Vagina (tissue), 2 donors: Measurements from ENCODE around the gene S100Z. TPM values are rescaled to one million over a fixed set of nuclear protein-coding genes. Genes with fewer than 3 reads are reported as not detected.

Experiments
- DNase-seq, 2 donors: peaks; one replicate each; pipeline ENCODE4 v3.0.0-alpha.2; 2017; ENCODE audit errors: extremely low spot score in 2 of 2
- H3K27ac ChIP-seq: fragments of 200-600 bp; sonication (generic); one replicate; pipeline ENCODE4 v1.5.1; 2019
- H3K27me3 ChIP-seq: fragments of 200-600 bp; sonication (generic); one replicate; pipeline ENCODE4 v1.5.1; 2019
- H3K36me3 ChIP-seq, 2 donors: fragments of 200-600 bp; sonication (generic); one replicate each; pipeline ENCODE4 v1.5.1; 2017 to 2019
- H3K4me1 ChIP-seq: fragments of 200-600 bp; sonication (generic); one replicate; pipeline ENCODE4 v1.5.1; 2019
- H3K4me3 ChIP-seq, 2 donors: fragments of 200-600 bp; sonication (generic); 1 replicate in 1 of 2; 2 replicates in 1 of 2; pipeline ENCODE4 v1.5.1; 2016 to 2019
- H3K9me3 ChIP-seq: fragments of 200-600 bp; sonication (generic); one replicate; pipeline ENCODE4 v1.5.1; 2019
- POLR2A ChIP-seq, 2 donors: fragments of 450-650 bp; IDR thresholded peaks; one replicate each; pipeline ENCODE4 v1.6.1; 2017; ENCODE audit warnings: antibody characterized with exemption in 2 of 2, mild to moderate bottlenecking in 2 of 2, moderate library complexity in 2 of 2
- POLR2AphosphoS5 ChIP-seq, 2 donors: sonication (generic); formaldehyde crosslinking; IDR thresholded peaks; one replicate each; pipeline ENCODE4 v1.9.0; 2017; ENCODE audit warnings: antibody characterized with exemption in 2 of 2, mild to moderate bottlenecking in 2 of 2, low read depth in 1 of 2; ENCODE audit not compliant: insufficient read depth in 1 of 2
- intact Hi-C: fragments of 100-400 bp; cut with DNase I; formaldehyde crosslinking; loops from one replicate; pipeline ENCODE4 v1.15.1; 2023
- total RNA-seq: library from RNA; depleted of rRNA; stranded (reverse); fragments of >200 nt; gene quantifications from one replicate; pipeline ENCODE4 v1.2.3, GENCODE V29; 2016
- TF ChIP-seq, protein P1 (sequence below), 3 experiments: fragments of 450-650 bp in 2 of 3; fragments of 200-600 bp in 1 of 3; sonication (generic) in 1 of 3; IDR thresholded peaks; one replicate each; pipeline ENCODE4 v1.5.1; 2017 to 2019; ENCODE audit warnings: antibody characterized with exemption in 3 of 3, mild to moderate bottlenecking in 2 of 3, moderate library complexity in 2 of 3

The S100Z gene
- total RNA-seq, 1 donor from 2014 or later, result not detected

DNA sequence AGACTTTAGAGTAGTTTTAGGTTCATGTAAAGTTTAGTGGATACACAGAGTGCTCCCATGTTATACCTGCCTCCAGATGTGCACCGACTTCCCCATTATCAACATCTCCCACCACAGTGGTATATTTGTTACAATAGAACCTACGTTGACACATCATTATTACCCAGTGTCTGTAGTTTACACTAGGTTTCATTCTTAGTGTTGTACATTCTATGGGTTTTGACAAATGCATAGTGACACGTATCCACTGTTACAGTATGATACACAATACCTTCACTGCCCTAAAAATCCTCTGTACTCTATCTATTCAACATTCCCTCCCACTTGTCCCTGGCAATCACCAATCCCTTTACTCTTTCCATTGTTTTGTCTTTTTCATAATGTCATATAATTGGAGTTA lies 68.7 kb downstream of the S100Z start:
- H3K27ac ChIP-seq, result no peak overlapping the region
- TF ChIP-seq POLR2A (IDR thresholded peaks at IDR 0.05), result no peak
- TF ChIP-seq POLR2AphosphoS5 (IDR thresholded peaks at IDR 0.05; ENCODE audit: insufficient read depth in 1 of 2, low read depth in 1 of 2), result no peak
- TF ChIP-seq, protein P1, sequence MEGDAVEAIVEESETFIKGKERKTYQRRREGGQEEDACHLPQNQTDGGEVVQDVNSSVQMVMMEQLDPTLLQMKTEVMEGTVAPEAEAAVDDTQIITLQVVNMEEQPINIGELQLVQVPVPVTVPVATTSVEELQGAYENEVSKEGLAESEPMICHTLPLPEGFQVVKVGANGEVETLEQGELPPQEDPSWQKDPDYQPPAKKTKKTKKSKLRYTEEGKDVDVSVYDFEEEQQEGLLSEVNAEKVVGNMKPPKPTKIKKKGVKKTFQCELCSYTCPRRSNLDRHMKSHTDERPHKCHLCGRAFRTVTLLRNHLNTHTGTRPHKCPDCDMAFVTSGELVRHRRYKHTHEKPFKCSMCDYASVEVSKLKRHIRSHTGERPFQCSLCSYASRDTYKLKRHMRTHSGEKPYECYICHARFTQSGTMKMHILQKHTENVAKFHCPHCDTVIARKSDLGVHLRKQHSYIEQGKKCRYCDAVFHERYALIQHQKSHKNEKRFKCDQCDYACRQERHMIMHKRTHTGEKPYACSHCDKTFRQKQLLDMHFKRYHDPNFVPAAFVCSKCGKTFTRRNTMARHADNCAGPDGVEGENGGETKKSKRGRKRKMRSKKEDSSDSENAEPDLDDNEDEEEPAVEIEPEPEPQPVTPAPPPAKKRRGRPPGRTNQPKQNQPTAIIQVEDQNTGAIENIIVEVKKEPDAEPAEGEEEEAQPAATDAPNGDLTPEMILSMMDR (IDR thresholded peaks at IDR 0.05), result no peak
- DNase-seq, result no peak
- no peaks in the 10 kb centered on the region for H3K36me3 ChIP-seq
- H3K4me1 ChIP-seq, result no peaks in the 10 kb centered on the region
- no peaks in the 10 kb centered on the region for H3K27me3 ChIP-seq
- H3K4me3 ChIP-seq, result no peak overlapping the region
- intact Hi-C loops, result no loop called here
- H3K9me3 ChIP-seq, result no peaks in the 10 kb centered on the region

DNA sequence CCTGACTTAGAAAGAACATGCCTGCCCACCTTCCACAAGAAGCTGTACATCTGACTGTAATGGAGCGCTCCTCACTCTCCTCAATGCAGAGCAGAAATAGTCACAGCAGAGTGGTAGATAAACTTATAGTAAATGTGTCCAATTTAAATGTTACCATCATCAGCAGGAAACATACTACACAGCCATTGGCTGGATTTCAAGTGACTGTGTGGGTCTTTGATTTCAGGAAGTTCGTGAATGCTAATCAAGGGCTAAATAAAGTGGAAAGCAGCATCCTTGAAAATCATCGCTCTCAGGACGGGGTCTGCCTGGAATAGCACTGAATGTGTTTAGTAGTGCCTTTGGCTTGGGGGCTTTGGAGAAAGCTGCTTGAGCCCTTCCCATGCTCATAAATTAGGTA lies 70.7 kb downstream of the S100Z start:
- Histone ChIP-seq H3K4me1 (no peaks in the 10 kb centered on the region), H3K27ac (no peak overlapping the region)

DNA sequence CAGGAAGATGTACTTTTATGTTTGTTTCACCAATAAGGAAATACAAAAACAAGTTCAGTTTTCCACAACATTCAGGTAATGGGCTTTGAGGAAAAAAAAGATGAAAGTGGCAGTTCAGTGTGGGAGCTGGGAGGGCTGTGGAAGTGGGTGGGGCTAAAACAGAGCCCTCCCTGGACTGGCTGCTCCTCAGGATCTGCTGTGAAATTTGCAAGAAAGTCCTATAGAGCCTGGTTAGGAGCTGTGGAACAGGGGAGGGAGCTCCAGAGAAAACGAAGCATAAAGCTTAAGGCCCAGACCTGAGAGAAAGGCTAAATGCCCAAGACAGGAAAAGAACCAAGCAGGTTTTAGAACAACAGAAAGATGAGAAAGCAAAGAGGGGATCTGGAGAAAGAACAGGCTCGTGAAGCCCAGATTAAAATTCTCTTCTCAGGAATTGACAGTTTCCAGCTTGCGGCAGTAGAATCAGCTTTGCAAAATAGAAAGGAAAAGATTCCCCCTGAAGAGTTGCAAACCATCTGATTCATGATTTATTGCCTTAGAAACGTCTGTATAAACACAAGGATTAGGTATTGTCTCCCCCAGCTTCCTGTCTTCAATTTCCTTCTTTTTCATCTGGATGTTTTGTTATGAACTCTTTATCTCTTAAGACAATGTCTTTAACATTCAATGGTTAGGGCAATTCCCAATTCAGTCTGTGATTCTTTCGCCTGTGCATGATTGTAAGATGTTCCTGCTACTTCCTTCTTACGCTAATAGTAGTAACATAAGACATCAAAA lies 76.7 kb downstream of the S100Z start:
- H3K27me3 ChIP-seq, result no peaks in the 10 kb centered on the region
- H3K4me1 ChIP-seq, result no peaks in the 10 kb centered on the region
- intact Hi-C loops, result no loop called here
- no peaks in the 10 kb centered on the region for H3K9me3 ChIP-seq
- TF ChIP-seq POLR2A (IDR thresholded peaks at IDR 0.05) (no peak), POLR2AphosphoS5 (IDR thresholded peaks at IDR 0.05; ENCODE audit: insufficient read depth in 1 of 2, low read depth in 1 of 2) (no peak)
- TF ChIP-seq, protein P1 (IDR thresholded peaks at IDR 0.05), result no peak
- H3K27ac ChIP-seq, result no peak overlapping the region
- H3K36me3 ChIP-seq, result no peaks in the 10 kb centered on the region
- H3K4me3 ChIP-seq, result no peak overlapping the region
- no peak for DNase-seq

More for the DNA sequence above, 70.7 kb downstream of the S100Z start:
- Histone ChIP-seq H3K36me3 (no peaks in the 10 kb centered on the region), H3K27me3 (no peaks in the 10 kb centered on the region), H3K4me3 (no peak overlapping the region), H3K9me3 (no peaks in the 10 kb centered on the region)
- DNase-seq, result no peak
- intact Hi-C loops, result no loop called here
- TF ChIP-seq POLR2A (IDR thresholded peaks at IDR 0.05) (no peak), POLR2AphosphoS5 (IDR thresholded peaks at IDR 0.05; ENCODE audit: insufficient read depth in 1 of 2, low read depth in 1 of 2) (no peak)
- TF ChIP-seq, protein P1 (IDR thresholded peaks at IDR 0.05), result no peak

DNA sequence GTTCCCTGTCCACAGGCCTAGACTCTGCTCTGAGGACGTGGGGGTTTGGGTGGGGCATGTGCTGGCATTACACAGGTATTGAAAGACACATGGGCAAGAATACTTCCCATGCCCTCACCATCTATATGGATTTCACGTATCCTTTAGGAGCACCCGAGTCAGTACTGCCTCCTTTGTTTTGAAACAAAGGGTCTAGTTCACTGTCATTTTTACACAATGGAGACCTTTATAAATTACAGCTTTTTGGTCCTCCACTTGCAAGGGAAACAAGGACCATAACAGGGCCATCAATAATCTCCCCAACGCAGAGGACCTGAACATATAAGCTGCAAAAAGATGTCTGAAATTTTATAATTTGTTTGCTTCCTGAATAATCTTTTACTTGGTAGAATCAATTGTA lies 78.1 kb downstream of the S100Z start:
- H3K27me3 ChIP-seq, result no peaks in the 10 kb centered on the region
- TF ChIP-seq POLR2A (IDR thresholded peaks at IDR 0.05) (no peak), POLR2AphosphoS5 (IDR thresholded peaks at IDR 0.05; ENCODE audit: insufficient read depth in 1 of 2, low read depth in 1 of 2) (no peak)
- H3K4me3 ChIP-seq, result no peak overlapping the region
- intact Hi-C loops, result no loop called here
- DNase-seq, result no peak
- no peaks in the 10 kb centered on the region for H3K36me3 ChIP-seq
- no peaks in the 10 kb centered on the region for H3K4me1 ChIP-seq
- H3K27ac ChIP-seq, result no peak overlapping the region
- H3K9me3 ChIP-seq, result no peaks in the 10 kb centered on the region

GRCh38 chr5:76930083-76930482 lies 80.3 kb downstream of the S100Z start:
- no peak for DNase-seq
- TF ChIP-seq POLR2A (IDR thresholded peaks at IDR 0.05) (no peak), POLR2AphosphoS5 (IDR thresholded peaks at IDR 0.05; ENCODE audit: insufficient read depth in 1 of 2, low read depth in 1 of 2) (no peak)
- TF ChIP-seq, protein P1 (IDR thresholded peaks at IDR 0.05), result no peak
- no peaks in the 10 kb centered on the region for H3K4me1 ChIP-seq
- intact Hi-C loops, result no loop called here
- no peaks in the 10 kb centered on the region for H3K9me3 ChIP-seq
- H3K27me3 ChIP-seq, result no peaks in the 10 kb centered on the region
- no peak overlapping the region for H3K27ac ChIP-seq
- H3K36me3 ChIP-seq, result no peaks in the 10 kb centered on the region
- no peak overlapping the region for H3K4me3 ChIP-seq
